SIG-M5 treated with dmso at 0.1 percent for 504 hours (cell line): Measurements from ENCODE around the gene CFAP70.
"Not testable (repeated sequence)": the region's sequence is repeated elsewhere in the genome, so short reads cannot be mapped to it uniquely, and the experiment has no call there.

Experiments used
- DNase-seq: peaks from one replicate; lab custom pipeline; 2025; ENCODE audit not compliant: unreplicated experiment; lab: John Stamatoyannopoulos, UW

Gene CFAP70

DNA sequence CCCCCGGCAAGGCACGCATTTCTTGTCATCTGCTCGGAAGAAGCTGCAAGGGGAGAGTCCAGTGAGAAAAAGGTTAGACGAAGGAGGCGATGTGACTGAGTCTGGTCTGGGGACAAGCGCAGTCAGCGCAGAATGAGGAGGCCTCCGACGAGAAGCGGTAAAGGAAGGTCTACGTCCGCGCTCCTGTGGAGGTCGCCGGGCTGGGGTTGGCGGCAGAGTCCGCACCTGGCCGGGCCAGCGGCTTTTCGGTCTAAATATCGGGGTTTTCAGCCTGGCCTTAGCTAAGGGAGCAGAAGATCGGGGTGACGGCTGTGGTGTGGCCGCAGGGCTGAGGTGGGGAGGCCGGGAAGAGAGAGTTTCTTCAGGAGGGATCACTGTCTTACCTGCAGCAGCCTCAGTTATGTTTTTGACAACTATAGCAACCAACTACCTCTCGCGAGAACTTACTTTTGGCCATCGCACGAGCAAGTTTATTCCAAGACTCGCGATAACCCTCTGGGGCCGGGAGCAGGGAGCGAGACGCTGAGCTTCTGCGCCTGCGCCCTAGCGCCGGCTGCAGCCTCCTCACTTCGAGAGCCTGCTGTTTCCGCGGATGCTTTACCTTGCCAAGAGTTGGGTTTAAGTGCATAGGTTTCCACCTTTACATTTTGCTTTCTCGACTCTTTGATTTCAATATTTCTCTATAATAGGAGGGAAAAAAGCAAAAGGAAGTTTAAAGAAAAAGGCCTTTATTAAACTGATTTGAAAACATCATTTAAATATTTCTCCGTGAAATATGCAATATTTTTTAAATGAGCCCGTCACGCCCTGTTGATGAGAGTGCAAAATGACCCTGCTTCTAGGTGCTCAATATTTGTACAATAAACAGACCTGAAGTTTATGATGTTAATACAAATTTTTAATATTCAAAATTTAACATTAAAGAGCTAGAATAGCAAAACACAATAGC, at the start of gene CFAP70:
TSS of gene CFAP70 (minus strand) at position 534 of the 949 bp plus-strand sequence. CDS start 4,068 bp downstream, outside the sequence.
- DNase-seq = peak; percentile 89

DNA sequence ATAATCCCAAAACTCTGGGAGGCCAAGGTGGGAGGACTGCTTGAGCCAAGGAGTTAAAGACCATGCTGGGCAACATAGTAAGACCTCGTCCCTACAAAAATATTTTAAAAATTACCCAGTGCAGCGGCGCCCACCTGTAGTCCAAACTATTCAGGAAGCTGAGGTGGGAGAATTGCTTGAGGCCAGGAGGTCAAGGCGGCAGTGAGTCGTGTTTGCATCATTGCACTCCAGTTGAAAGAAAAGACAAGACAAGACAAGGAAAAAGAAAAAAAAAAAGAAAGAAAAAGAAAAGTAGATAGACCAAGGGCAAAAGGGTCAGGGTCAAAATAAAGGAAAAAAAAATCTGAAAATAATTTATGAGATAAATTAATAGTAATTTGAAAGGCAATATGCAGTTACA, 49.4 kb upstream of the CFAP70 start:
- DNase-seq = no peak

DNA sequence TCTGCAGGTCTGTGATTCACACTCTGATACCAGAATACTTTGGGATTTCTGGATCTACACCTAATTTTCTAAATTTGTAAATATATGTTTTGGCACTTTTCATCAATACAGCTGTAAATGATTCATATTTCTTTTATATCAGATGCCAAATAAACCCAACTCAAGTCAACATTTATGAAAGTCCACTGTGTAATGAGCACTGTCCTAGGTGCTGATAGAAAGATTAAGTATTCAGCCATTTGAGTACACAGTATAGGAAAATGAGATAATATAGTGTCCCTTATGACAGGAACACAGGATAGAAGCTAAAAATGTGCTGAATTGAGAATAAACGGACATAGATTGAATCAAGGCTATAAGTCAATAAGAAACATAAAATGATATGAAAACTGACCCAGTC, 48.8 kb upstream of the CFAP70 start:
- no peak for DNase-seq

DNA sequence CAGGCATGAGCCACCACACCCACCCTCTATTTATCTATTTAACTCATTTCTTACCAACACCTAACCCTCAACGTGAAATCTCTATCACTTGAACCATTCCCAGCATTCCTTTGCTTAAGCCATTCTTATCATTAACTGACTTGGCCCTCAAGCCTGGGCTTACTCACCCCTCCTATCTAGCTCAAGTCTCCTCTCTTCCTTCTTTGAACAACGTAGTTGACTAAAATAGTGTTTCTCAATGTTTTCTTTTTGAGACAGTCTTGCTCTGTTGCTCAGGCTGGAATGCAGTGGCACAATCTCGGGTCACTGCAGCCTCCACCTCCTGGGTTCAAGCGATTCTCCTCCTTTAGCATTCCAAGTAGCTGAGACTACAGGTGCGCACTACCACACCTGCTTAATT, 48.2 kb upstream of the CFAP70 start:
- DNase-seq = no peak

DNA sequence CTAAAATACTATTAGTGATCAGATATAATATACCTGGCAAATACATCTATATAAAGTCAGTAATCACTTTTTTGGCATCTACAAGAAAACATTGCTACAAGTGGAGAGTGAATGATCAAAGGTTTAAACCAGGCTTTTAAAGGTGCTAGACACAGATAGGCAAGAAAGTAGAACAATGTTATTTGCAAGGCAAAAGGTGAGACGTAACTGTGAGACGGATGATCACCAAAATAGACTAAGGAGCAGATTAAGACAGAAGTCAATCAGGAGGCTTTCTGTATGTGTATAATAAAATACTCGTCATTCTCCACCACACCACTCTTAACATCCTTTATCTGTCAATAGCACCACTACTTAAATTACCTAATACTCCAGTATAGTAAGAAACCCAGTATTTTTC, 46.9 kb upstream of the CFAP70 start:
- no peak for DNase-seq

DNA sequence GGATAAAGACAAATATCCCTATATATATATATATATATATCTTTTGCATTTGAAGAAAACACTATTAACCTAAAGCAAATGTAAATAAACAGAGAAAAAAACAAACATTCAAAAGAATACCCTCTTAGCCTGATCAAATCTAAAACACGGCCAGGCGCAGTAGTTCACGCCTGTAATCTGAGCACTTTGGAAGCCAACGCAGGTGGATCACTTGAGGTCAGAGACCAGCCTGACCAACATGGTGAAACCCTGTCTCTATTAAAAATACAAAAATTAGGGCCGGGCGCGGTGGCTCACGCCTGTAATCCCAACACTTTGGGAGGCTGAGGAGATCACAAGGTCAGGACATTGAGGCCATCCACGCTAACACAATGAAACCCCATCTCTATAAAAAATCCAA, 46.0 kb upstream of the CFAP70 start:
- DNase-seq = no peak

DNA sequence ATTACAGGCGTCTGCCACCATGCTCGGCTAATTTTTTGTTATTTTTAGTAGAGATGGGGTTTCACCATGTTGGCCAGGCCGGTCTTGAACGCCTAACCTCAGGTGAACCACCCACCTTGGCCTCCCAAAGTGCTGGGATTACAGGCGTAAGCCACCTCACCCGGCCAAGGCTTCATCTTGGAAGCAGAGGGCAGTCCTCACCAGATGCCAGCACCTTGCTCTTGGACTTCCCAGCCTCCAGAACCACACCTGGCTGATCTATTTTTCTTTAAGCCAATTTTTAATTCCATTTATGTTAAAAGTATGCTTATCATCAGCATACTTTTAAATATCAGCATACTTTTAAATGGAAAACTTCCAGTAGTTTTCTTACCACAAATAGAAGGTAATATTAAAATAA, 43.0 kb upstream of the CFAP70 start:
- DNase-seq = no peak

DNA sequence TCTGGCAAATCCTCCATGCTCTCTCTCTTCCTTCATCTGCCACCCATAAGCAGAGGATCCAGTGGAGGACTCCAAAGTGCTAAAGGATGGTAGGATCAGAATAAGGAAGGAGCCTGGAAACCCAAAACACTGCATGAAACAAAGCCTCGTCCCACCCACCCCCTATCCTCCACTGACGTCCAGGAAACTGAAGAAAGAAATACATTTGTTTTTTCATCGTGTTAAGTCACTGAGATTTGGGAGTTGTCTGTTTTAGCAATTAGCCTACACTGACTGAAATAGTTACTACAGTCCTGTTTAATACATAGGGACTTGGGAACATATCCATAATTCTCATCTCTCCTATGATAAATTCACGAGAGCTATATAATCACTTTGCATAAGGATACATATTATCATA, 40.4 kb upstream of the CFAP70 start:
- no peak for DNase-seq

DNA sequence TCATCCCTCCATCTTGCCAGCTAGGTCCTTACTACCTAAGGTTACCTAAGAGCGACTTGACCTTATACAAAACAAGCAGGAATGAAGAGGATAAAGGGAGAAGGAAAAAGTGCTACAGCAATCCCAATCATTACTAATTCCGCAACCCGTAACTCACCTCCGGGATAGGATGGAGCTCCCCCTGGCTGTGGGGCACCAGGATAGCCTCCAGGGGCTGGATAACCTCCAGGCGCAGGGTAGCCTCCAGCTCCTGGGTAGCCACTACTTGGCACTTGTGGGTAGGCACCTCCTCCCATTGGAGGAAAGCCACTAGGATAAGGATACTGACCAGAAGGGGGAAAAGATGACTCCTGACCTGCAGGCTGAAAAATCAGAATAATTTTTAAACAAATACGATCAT, 39.4 kb upstream of the CFAP70 start:
- DNase-seq = no peak

DNA sequence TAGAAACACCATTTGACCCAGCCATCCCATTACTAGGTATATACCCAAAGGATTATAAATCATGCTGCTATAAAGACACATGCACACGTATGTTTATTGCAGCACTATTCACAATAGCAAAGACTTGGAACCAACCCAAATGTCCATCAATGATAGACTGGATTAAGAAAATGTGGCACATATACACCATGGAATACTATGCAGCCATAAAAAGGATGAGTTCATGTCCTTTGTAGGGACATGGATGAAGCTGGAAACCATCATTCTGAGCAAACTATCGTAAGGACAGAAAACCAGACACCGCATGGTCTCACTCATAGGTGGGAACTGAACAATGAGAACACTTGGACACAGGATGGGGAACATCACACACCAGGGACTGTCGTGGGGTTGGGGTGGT, 35.7 kb upstream of the CFAP70 start:
- not testable (repeated sequence) for DNase-seq

DNA sequence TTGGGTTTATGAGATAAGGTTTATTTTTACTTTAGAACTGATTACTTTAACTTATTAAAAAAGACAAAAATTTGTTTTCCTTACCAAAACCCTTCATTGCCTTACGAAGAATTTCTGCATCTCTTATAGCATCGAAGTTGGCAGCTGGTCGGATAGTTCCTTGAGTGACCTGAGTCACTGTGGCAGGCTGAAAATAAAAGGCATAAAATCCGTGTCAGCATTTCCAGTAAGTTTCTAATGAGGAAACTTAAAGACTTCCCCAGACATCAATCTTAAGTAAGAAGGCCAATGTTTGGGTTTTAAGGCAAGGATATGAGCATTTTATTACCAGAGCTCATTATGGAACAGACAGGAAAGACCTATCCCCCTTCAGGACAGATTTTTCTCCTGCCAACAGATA, 29.6 kb upstream of the CFAP70 start:
- DNase-seq = no peak

DNA sequence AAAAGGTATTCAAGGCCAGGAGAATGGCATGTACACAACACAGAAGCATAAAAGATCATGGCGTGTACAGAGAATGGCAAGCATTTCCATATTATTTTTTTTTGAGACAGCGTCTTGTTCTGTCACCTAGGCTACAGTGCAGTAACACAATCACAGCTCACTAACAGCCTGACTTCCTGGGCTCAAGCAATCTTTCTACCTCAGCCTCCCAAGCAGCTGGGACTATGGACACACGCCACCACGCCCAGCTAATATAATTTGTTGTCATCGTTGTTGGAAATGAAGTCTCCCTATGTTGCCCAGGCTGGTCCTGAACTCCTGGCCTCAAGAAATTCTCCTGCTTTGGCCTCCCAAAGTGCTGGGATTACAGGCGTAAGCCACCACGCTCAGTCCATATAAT, 27.9 kb upstream of the CFAP70 start:
- no peak for DNase-seq

DNA sequence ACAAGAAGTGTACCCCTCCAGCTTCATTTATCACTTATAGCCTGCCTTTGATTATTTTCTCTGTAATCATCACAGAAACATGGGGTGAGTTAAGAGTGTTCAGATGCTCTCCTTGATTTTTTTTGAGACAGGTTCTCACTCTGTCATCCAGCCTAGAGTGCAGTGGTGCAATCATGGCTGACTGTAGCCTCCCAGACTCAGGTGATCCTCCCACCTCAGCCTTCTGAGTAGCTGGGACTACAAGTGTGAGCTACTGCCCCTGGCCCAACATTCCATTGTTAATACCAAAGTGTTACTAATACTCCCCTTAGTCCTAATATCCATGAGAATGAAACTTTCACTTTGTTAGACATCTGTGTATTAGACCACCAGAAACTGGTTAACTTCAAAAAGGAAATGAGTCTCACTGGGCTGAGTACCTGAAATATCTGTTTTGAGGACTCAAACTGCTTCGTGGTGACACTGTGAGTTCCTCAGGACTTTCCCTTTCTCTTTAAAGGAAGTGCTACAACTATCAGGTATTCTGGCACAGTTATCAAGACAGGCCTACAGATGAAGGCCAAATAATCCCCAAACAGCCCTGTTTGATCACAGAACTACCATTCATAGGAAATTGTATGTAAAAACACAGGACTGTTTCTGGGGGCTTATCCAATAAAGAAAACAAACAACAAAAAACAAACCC, 20.5 kb upstream of the CFAP70 start:
- no peak for DNase-seq

DNA sequence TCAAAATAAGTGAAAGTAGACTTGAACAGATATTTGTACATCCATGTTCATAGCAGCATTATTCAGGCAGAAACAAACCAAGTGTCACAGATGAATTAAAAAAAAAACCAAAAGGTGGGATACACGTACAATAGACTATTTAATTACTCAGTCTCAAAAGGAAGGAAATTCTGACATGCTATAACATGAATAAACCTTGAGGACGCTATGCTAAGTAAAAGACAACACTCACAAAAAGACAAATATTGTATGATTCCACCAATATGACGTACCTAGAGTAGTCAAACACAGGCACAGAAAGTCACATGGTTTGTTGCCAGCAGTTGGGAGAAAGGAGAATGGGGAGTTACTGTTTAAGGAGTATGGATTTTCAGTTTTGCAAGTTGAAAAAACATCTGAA, 18.0 kb upstream of the CFAP70 start:
- DNase-seq = no peak

DNA sequence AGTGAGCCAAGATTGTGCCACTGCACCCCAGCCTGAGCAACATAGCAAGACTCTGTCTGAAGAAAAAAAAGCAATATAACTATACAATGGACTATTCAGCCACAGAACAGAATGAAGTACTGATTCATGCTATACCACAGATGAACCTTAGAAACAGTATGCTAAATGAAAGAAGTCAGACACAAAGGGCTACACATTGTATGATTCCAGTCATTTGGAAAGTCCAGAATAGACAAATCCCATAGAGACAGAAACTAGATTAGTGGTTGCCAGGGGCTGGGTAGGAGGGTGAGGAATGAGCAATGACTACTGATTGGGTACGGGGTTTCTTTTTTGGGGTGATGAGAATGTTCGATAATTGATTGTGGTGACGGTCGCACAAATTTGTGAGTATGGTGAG, 9.6 kb upstream of the CFAP70 start:
- DNase-seq = no peak

DNA sequence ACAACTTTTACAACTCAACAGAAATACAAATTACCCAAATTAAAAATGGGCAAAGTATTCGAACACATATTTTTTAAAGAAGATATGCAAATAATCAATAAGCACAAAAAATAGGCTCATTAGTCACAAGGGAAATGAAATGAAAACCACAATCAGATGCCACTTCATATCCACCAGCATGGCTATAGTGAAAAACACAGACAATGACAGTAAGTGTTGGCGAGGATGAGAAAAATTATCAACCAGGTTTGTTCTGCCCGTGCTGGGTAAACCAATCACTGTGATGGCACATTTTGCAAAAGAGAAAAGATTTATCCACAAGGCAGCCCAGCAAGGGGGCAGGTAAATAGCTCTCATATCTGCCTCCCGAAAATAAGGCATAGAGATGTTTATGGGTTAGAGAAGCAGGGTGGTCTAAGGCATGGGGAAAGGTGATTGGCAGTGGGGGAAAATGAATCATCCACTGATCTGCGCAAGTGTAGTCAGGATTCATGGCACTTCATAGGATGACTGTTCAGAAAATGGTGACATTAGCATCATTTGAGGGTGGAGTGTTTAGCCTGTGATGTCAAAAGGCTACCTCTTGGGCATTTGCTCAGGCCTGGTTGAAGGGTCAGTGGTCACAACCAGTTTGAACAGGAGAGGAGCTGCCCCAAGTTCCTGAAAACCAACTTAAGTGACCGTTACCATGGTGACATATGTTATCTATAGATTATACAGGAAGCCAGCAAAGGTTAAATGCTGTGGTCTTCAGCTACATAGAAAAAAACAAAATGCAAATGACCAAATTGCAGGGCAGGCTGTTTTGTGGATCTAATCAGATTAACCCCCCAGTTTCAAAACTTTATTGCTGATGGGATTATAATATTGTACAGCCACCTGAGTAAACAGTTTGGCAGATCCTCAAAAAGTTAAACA, 8.0 kb upstream of the CFAP70 start:
- no peak for DNase-seq

DNA sequence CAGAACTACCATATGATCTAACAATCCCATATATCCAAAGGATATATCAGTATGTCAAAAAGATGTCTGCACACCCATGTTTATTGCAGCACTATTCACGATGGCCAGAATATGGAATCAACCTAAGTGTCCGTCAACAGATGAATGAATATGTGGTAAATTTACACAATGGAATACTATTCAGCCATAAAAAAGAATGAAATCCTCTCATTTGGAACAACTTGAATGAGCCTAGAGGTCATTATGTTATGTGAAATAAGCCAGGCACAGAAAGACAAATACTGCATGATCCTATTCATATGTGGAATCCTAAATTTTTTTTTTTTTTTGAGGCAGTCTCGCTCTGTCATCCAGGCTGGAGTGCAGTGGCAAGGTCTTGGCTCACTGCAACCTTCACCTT, 6.3 kb upstream of the CFAP70 start:
- no peak for DNase-seq

DNA sequence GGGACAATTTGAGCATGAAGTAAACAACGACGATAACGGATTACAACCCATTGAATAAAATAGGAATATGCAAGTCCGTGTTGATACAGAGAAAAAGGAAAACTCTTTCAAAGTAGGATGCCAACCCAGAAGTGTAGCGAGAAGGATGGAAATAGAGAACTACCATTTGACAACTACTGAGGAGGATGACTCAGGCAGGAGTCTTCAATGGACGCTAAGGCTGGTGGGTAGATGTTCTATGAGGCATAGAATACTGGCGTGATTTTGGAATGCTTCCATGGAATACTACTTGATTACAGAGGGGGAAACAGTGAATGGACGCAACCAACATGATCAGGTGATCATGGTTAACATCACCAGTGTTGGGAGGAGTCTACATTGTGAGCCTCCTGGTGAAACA, 828 bp upstream of the CFAP70 start:
- no peak for DNase-seq

DNA sequence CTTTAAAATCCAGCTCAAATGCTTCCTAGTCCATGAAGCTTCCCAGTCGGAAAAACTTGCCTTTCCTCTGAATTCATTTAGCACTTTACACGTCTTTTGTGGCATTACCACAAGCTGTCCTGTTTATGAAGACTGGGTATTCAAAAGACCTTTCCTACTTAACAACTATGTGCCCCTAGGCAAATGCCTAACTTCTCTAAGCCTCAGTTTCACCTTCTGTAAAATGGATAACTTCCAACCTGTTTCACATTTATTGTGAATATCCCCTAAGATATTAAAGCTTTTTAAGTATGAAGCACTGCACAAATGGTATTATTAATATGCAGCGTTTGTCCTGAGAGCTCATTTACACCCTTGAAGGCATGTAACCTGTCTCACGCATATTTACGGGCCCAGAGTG, 843 bp downstream of the CFAP70 start:
- DNase-seq = no peak

DNA sequence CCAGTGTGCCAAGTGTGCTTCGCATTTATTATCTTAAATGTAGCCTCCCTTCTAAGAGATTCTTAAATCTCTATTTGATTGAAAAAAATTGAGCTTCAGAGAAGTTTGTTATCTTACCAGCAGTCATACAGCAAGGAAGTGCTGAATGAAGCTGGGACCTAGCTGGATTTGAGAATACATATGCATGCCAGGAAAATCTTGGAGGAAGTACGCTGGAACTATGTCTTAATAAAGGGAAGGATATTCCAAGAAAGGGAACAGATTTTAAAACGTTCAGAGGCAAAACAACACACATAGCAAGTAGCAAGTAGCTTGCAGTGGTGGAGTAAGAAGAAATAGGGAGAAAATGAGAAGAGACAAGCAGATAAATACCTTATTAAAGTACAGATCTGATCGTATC, 1.5 kb downstream of the CFAP70 start:
- DNase-seq = no peak

DNA sequence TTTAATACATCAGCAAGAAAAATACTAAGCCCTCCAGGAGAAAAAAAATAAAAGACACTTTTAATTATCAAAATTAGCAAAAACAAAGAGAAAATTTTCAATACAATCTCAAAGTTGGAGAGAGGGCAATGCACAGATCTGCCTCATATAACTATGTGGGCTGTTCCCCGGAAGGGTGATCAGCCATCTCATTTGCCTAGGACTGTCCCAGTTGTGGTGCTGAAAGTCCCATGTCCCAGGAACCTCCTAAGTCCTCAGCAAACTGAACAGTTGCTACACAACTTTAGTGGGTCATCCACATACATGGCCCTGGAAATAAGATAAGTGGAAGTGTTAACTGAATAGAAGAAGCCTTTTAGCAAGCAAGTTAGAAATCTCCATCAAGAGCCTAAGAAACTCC, 14.4 kb downstream of the CFAP70 start:
- DNase-seq = no peak
